GM18861 (cell line): ENCODE data around the gene CCDC141.
"Not testable (repeated sequence)": the region's sequence is repeated elsewhere in the genome, so short reads cannot be mapped to it uniquely, and the experiment has no call there.

Experiments used
- ATAC-seq: cut with Tn5 transposase; IDR thresholded peaks from one replicate; pipeline ENCODE4 v1.9.1; 2021; ENCODE audit not compliant: unreplicated experiment

The CCDC141 gene

GRCh38 chr2:179049546-179050311 lies at the start of gene CCDC141:
Gene CCDC141 (minus strand): TSS chr2:179050137. CDS start chr2:179049941, 196 bp downstream.
- peak; percentile 42 for ATAC-seq

- no peak for ATAC-seq
Observed at GRCh38 chr2:179098080-179098689, 48.2 kb upstream of the CCDC141 start.

GRCh38 chr2:179097131-179097530 lies 47.2 kb upstream of the CCDC141 start:
- ATAC-seq, result no peak

- ATAC-seq, result peak; percentile 99
Observed at GRCh38 chr2:179096090-179096489, 46.2 kb upstream of the CCDC141 start.

GRCh38 chr2:179092912-179093311 lies 43.0 kb upstream of the CCDC141 start:
- ATAC-seq, result not testable (repeated sequence)

GRCh38 chr2:179082697-179083096 lies 32.8 kb upstream of the CCDC141 start:
- ATAC-seq, result no peak

- no peak for ATAC-seq
Observed at GRCh38 chr2:179081954-179082353, 32.0 kb upstream of the CCDC141 start.

- ATAC-seq, result no peak
Observed at GRCh38 chr2:179072527-179072926, 22.6 kb upstream of the CCDC141 start.

- ATAC-seq, result no peak
Observed at GRCh38 chr2:179071810-179072355, 21.9 kb upstream of the CCDC141 start.

GRCh38 chr2:179070895-179071294 lies 21.0 kb upstream of the CCDC141 start:
- ATAC-seq, result no peak

GRCh38 chr2:179069685-179070084 lies 19.7 kb upstream of the CCDC141 start:
- no peak for ATAC-seq

- ATAC-seq, result no peak
Observed at GRCh38 chr2:179068991-179069643, 19.2 kb upstream of the CCDC141 start.

- ATAC-seq, result peak; percentile 84
Observed at GRCh38 chr2:179059026-179059700, 9.2 kb upstream of the CCDC141 start.

GRCh38 chr2:179057737-179058136 lies 7.8 kb upstream of the CCDC141 start:
- ATAC-seq, result no peak

GRCh38 chr2:179053568-179053967 lies 3.6 kb upstream of the CCDC141 start:
- not testable (repeated sequence) for ATAC-seq

- ATAC-seq, result no peak
Observed at GRCh38 chr2:179051250-179051649, 1.3 kb upstream of the CCDC141 start.

GRCh38 chr2:179050755-179051154 lies 818 bp upstream of the CCDC141 start:
- ATAC-seq, result no peak

- ATAC-seq, result peak; percentile 33
Observed at GRCh38 chr2:179049203-179049545, 763 bp downstream of the CCDC141 start.

- no peak for ATAC-seq
Observed at GRCh38 chr2:179048099-179048498, 1.8 kb downstream of the CCDC141 start.

GRCh38 chr2:179045602-179046001 lies 4.3 kb downstream of the CCDC141 start:
- ATAC-seq, result not testable (repeated sequence)

GRCh38 chr2:179044500-179044899 lies 5.4 kb downstream of the CCDC141 start:
- no peak for ATAC-seq
